CD4-positive, alpha-beta memory T cell (primary cell): ENCODE results near the gene PIK3CD. TPM values are rescaled to one million over a fixed set of nuclear protein-coding genes. Genes with fewer than 3 reads are reported as not detected.
A peak's percentile ranks its signal among the peaks of the same experiment; 100 is the strongest.
"Not testable (repeated sequence)": the region's sequence is repeated elsewhere in the genome, so short reads cannot be mapped to it uniquely, and the experiment has no call there.

Experiments
- CTCF ChIA-PET: fragments of 350-600 bp; sonication (Branson Sonifier 250); formaldehyde crosslinking; loops from one replicate; lab custom pipeline; 2021; ENCODE audit warnings: inconsistent platforms; ENCODE audit not compliant: partially characterized antibody; lab: Charles Lee
- POLR2A ChIA-PET: fragments of 350-600 bp; sonication (Branson Sonifier 250); formaldehyde crosslinking; loops from one replicate; lab custom pipeline; 2021; ENCODE audit not compliant: partially characterized antibody; lab: Charles Lee
- DNase-seq, 5 donors: peaks; one replicate each; pipeline versions ENCODE4 v3.0.0 to v3.0.0-alpha.2; 2020 to 2022; ENCODE audit warnings: mixed read lengths in 1 of 5
- H3K27ac ChIP-seq: one replicate; pipeline ENCODE4 v1.7.0; 2013; ENCODE audit warnings: low read depth, low read length
- H3K27me3 ChIP-seq: 2 replicates; pipeline ENCODE4 v1.7.0; 2013; ENCODE audit warnings: mild to moderate bottlenecking, low read length, moderate library complexity; ENCODE audit not compliant: insufficient read depth
- H3K36me3 ChIP-seq: 2 replicates; pipeline ENCODE4 v1.7.0; 2013; ENCODE audit warnings: mild to moderate bottlenecking, low read length, moderate library complexity; ENCODE audit not compliant: insufficient read depth
- H3K4me1 ChIP-seq: 2 replicates; pipeline ENCODE4 v1.7.0; 2013; ENCODE audit warnings: mild to moderate bottlenecking, low read length, moderate library complexity; ENCODE audit not compliant: insufficient read depth
- H3K4me3 ChIP-seq, 2 donors: one replicate each; pipeline ENCODE4 v1.7.0; 2013; ENCODE audit warnings: low read length in 2 of 2, mild to moderate bottlenecking in 1 of 2
- H3K9me3 ChIP-seq, 2 donors: one replicate each; pipeline ENCODE4 v1.7.0; 2013; ENCODE audit warnings: low read length in 2 of 2, control low read depth in 1 of 2; ENCODE audit not compliant: control insufficient read depth in 1 of 2
- H3K27ac Mint-ChIP-seq, 7 donors: one replicate each; pipeline ENCODE4 v1.8.0; 2020 to 2021; ENCODE audit warnings: mixed read lengths in 7 of 7, mild to moderate bottlenecking in 6 of 7, inconsistent platforms in 3 of 7, moderate library complexity in 3 of 7
- H3K27me3 Mint-ChIP-seq, 2 donors: one replicate each; pipeline ENCODE4 v1.8.0; 2020 to 2021; ENCODE audit warnings: mixed read lengths in 2 of 2
- H3K36me3 Mint-ChIP-seq, 2 donors: one replicate each; pipeline ENCODE4 v1.8.0; 2020 to 2021; ENCODE audit warnings: mixed read lengths in 2 of 2, inconsistent platforms in 1 of 2, mild to moderate bottlenecking in 1 of 2
- H3K4me1 Mint-ChIP-seq, 4 donors: one replicate each; pipeline ENCODE4 v1.8.0; 2020 to 2021; ENCODE audit warnings: mixed read lengths in 4 of 4, mild to moderate bottlenecking in 1 of 4
- H3K4me3 Mint-ChIP-seq, 8 donors: one replicate each; pipeline ENCODE4 v1.8.0; 2020 to 2021; ENCODE audit warnings: mixed read lengths in 8 of 8, mild to moderate bottlenecking in 7 of 8, moderate library complexity in 6 of 8, inconsistent platforms in 3 of 8
- H3K9me3 Mint-ChIP-seq, 8 donors: one replicate each; pipeline ENCODE4 v1.8.0; 2020 to 2021; ENCODE audit warnings: mixed read lengths in 8 of 8, mild to moderate bottlenecking in 5 of 8, inconsistent platforms in 3 of 8, moderate library complexity in 1 of 8
- intact Hi-C: fragments of 100-400 bp; cut with micrococcal nuclease; formaldehyde crosslinking; loops from one replicate; pipeline ENCODE4 v1.15.1; 2023
- polyA plus RNA-seq, 2 donors: library from polyadenylated mRNA; unstranded; fragments of 300-500 nt; fragmentation: Illumina TruSeq; gene quantifications; one replicate each; pipeline ENCODE4 v1.2.3, GENCODE V29; 2021
- total RNA-seq, 2 experiments: library from RNA; stranded (reverse); gene quantifications; one replicate each; pipeline ENCODE4 v1.2.3, GENCODE V29; 2021

PIK3CD gene
- total and polyA plus RNA-seq, 4 experiments from 2014 or later: 57.1 to 236 (median 165) TPM

DNA sequence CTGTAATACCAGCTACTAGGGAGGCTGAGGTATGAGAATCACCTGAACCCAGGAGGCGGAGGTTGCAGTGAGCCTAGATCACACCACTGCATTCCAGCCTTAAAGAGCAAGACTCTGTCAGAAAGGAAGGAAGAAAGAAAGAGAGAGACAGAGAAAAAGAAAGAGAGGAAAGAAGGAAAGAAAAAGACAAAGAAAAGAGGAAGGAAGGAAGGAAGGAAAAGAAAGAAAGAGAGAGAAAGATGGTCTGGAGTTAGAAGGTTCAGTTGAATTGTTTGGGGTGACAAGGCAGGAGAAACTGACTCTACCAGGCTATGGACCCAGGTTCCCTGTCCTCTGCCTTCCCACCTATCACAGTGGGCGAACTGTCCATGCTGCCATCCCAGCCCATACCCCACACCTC is 27.4 kb upstream of the PIK3CD start:
- no peaks in the 10 kb centered on the region for H3K36me3 ChIP-seq
- Mint-ChIP-seq H3K9me3 (peaks cover 0 to 2% (median 0%) of the 10 kb centered on the region in 8 donors), H3K4me1 (peaks cover 17 to 38% (median 25%) of the 10 kb centered on the region in 4 donors), H3K27me3 (peaks cover 7 to 8% of the 10 kb centered on the region in 2 donors), H3K27ac (peak overlapping the region in 3 of 7 donors; percentile 9 to 72 (median 49)), H3K4me3 (peak overlapping the region in 4 of 8 donors; percentile 35 to 59 (median 40)), H3K36me3 (peaks cover 0 to 3% of the 10 kb centered on the region in 2 donors)
- no peak for DNase-seq
- H3K27me3 ChIP-seq: no peaks in the 10 kb centered on the region
- intact Hi-C loops: no loop called here
- H3K27ac ChIP-seq: no peak overlapping the region
- no peaks in the 10 kb centered on the region for H3K9me3 ChIP-seq
- H3K4me1 ChIP-seq: peaks cover 33% of the 10 kb centered on the region
- POLR2A ChIA-PET: interaction anchor here (21.8 kb wide), 1 partner anchor 31 kb away, joined by 658 read pairs; the partner anchor contains the start of gene PIK3CD
- H3K4me3 ChIP-seq: no peak overlapping the region
- CTCF ChIA-PET: interaction anchor here (0.5 kb wide), 1 partner anchor 740 kb away, joined by 3 read pairs; no protein-coding TSS in a partner anchor

DNA sequence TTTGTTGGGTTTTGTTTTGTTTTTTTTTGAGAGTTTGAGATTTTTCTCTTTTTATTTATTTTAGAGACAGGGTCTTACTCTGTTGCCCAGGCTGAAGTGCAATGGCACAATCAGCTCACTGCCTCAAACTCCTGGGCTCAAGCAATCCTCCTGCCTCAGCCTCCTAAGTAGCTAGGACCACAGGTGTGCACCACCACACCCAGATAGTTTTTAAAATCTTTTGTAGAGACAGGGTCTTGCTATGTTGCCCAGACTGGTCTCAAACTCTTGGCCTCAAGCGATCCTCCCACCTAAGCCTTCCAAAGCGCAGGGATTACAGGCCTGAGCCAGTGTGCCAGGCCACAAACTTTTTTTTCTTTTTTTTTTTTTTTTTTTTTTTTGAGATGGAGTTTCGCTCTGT is 26.5 kb upstream of the PIK3CD start:
- Mint-ChIP-seq H3K27ac (peak overlapping the region in 1 of 7 donors; percentile 58), H3K4me3 (peak overlapping the region in 2 of 8 donors; percentile 15 to 49)

DNA sequence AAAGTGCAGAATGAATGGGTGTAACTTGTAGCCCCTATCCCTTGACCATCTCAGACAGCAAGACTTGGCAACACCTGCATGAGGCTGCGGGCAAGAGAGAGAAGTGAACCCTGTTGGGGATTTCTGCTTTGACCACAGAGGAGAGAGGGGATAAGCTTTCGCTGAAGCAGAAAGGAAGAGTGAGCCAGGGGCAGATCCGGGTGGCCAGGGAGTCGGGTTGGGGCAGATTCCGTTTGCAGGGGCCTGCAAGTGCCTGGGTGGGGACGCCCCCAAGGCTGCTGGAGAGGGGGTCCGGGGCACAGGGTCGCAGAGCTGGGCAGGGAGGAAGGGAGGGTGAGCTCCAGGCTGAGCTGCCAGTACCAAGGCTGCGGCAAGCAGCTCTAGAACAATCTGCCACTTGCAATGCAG is 25.3 kb upstream of the PIK3CD start:
- Mint-ChIP-seq H3K36me3 (peaks cover 4 to 13% of the 10 kb centered on the region in 2 donors), H3K4me1 (peaks cover 22 to 59% (median 33%) of the 10 kb centered on the region in 4 donors), H3K9me3 (peaks cover 0 to 2% (median 0%) of the 10 kb centered on the region in 8 donors), H3K27ac (peak overlapping the region; percentile 51 to 95 (median 83)), H3K4me3 (peak overlapping the region; percentile 82 to 96 (median 87)), H3K27me3 (peaks cover 2 to 4% of the 10 kb centered on the region in 2 donors)
- intact Hi-C loops: loop anchor here (2.0 to 5.0 kb wide), 4 partner anchors 41 to 803 kb away; partner anchors contain the start of genes LZIC, NMNAT1 and UBE4B
- Histone ChIP-seq H3K27ac (no peak overlapping the region), H3K27me3 (no peaks in the 10 kb centered on the region), H3K9me3 (no peaks in the 10 kb centered on the region), H3K36me3 (no peaks in the 10 kb centered on the region), H3K4me1 (peaks cover 51% of the 10 kb centered on the region), H3K4me3 (peak overlapping the region; percentile 54 to 72)
- ChIA-PET POLR2A (interaction anchor here (0.7 to 21.8 kb wide), 14 partner anchors 9 to 242 kb away, joined by 3 to 658 read pairs (median 8); partner anchors contain the start of gene PIK3CD), CTCF (interaction anchor here (0.7 to 7.8 kb wide), 36 partner anchors 8 to 866 kb away, joined by 3 to 219 read pairs (median 7); partner anchors contain the start of gene PIK3CD)
- DNase-seq: peak in 4 of 5 donors; percentile 14 to 62 (median 24)

More for the DNA sequence above, 26.5 kb upstream of the PIK3CD start:
- not testable (repeated sequence) for H3K9me3 ChIP-seq, H3K27me3 ChIP-seq, H3K9me3 Mint-ChIP-seq, DNase-seq, H3K27me3 Mint-ChIP-seq, H3K4me3 ChIP-seq, H3K27ac ChIP-seq, H3K36me3 ChIP-seq, H3K36me3 Mint-ChIP-seq
- POLR2A ChIA-PET: interaction anchor here (8.5 to 21.8 kb wide), 2 partner anchors 30 to 91 kb away, joined by 403 to 658 read pairs; partner anchors contain the start of gene PIK3CD
- H3K4me1 Mint-ChIP-seq: peaks cover 17 to 47% (median 27%) of the 10 kb centered on the region in 4 donors
- peaks cover 39% of the 10 kb centered on the region for H3K4me1 ChIP-seq
- CTCF ChIA-PET: interaction anchor here (2.0 to 7.8 kb wide), 6 partner anchors 28 to 241 kb away, joined by 7 to 219 read pairs (median 30); partner anchors contain the start of gene PIK3CD
- intact Hi-C loops: loop anchor here (5.0 kb wide), 2 partner anchors 42 to 317 kb away; partner anchors contain the start of genes LZIC and NMNAT1

DNA sequence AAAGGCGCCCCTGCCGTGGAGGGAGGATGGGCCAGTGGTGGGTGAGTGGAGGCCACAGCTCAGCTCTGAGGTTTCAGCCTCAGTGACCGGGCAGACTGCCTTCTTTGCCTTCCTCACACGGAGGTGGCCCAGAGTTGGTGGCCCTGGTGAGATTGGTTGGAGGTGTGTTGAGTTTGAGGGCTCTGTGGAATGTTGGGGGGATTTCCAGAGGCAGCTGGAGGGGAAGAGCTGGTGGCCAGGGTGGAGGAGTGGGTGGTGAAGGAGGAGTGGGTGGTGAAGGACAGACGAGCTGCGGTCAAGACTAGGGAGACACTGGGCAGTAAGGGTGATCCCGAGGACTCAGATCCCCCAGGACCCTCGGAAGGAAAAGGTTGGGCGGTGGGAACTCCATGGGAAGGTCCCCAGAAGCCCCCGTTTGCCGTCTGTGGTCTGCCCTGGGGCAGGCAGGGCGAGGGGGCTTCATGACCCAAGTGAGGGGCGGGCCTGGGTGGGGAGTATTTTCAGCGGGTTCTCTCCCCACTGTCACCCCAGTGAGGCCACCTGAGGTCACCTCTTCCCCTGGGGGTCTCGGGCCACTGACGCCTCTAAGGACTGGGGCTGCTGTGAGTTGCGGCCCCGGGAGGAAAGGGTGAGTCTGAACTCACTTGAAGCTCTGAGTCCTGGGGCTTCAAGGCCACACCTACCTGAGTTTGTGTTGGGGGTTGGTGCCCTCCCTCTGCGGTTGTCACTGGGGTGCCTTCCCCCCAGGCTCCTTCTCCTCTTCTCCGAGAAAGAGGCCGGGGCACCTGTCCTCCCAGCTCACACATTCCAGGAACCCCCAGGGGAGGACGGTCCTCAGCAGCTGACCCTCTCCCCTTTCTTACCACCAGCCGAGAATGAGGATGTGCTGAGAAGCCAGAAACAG is 22.7 kb upstream of the PIK3CD start:
- Mint-ChIP-seq H3K27me3 (no peaks in the 10 kb centered on the region), H3K4me3 (peak overlapping the region; percentile 87 to 96 (median 92)), H3K4me1 (peaks cover 29 to 82% (median 49%) of the 10 kb centered on the region in 4 donors), H3K36me3 (peaks cover 7 to 22% of the 10 kb centered on the region in 2 donors), H3K9me3 (peaks cover 0 to 2% (median 0%) of the 10 kb centered on the region in 8 donors), H3K27ac (peak overlapping the region; percentile 81 to 98 (median 94))
- Histone ChIP-seq H3K9me3 (no peaks in the 10 kb centered on the region), H3K27me3 (no peaks in the 10 kb centered on the region), H3K4me1 (peaks cover 74% of the 10 kb centered on the region), H3K27ac (peak overlapping the region; percentile 75), H3K36me3 (no peaks in the 10 kb centered on the region), H3K4me3 (peak overlapping the region; percentile 69 to 95)
- intact Hi-C loops: loop anchor here (1.0 to 5.0 kb wide), 6 partner anchors 24 to 314 kb away; partner anchors contain the start of genes CLSTN1, LZIC, NMNAT1 and TMEM201
- ChIA-PET CTCF (interaction anchor here (0.7 to 7.8 kb wide), 14 partner anchors 14 to 240 kb away, joined by 3 to 219 read pairs (median 10); partner anchors contain the start of gene PIK3CD), POLR2A (interaction anchor here (0.6 to 21.8 kb wide), 28 partner anchors 9 to 750 kb away, joined by 3 to 658 read pairs (median 4); partner anchors contain the start of genes CLSTN1, CTNNBIP1, ENO1 and LZIC)
- DNase-seq: peak; percentile 66 to 85 (median 71)

DNA sequence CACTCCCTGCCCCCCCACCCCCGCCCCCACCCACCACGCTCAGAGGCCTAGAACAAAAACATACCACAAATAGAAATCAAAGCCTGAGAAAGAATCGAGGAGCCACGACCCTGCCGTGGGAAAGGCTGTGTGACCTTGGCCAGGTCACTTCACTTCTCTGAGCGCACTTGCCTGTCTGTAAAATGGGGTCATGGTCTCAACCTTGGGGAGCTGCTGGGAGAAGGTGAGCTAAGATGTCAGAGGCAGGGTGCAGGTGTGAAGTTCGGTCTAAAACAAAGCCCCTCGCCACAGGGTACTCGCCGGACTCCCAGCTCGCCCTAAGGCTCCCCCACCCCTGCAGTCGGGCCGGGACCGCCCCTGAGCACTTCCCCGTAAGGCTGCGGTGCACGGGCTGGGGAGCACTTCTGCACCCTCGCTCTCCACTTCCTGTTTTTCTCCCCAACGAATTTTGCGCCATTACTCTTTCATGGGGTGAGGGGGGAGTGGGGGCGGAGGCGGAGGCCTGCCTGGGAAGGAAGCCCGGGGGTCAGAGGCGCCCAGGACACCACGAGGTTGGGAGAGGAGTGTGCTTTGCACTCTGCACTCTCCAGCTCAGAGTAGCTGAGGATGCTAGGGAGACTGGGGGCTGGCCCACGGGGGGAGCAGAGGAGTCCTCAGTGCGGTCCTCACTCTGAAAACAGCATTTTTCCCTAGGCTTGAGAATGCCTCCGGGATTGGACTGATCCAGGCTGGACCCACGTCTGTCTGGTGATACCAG is 21.9 kb upstream of the PIK3CD start:
- H3K27me3 Mint-ChIP-seq: no peaks in the 10 kb centered on the region
- no peaks in the 10 kb centered on the region for H3K9me3 ChIP-seq
- CTCF ChIA-PET: interaction anchor here (0.7 to 7.8 kb wide), 10 partner anchors 13 to 239 kb away, joined by 3 to 219 read pairs (median 18); partner anchors contain the start of gene PIK3CD
- peaks cover 29 to 85% (median 52%) of the 10 kb centered on the region in 4 donors for H3K4me1 Mint-ChIP-seq
- peak overlapping the region; percentile 75 for H3K27ac ChIP-seq
- H3K4me3 ChIP-seq: peak overlapping the region; percentile 95
- POLR2A ChIA-PET: interaction anchor here (0.6 to 21.8 kb wide), 26 partner anchors 8 to 751 kb away, joined by 3 to 658 read pairs (median 6); partner anchors contain the start of genes CLSTN1, CTNNBIP1, ENO1 and LZIC
- peaks cover 0 to 2% (median 0%) of the 10 kb centered on the region in 8 donors for H3K9me3 Mint-ChIP-seq
- H3K27me3 ChIP-seq: no peaks in the 10 kb centered on the region
- H3K4me1 ChIP-seq: peaks cover 78% of the 10 kb centered on the region
- H3K27ac Mint-ChIP-seq: peak overlapping the region; percentile 81 to 98 (median 88)
- H3K4me3 Mint-ChIP-seq: peak overlapping the region; percentile 87 to 96 (median 92)
- peaks cover 13 to 27% of the 10 kb centered on the region in 2 donors for H3K36me3 Mint-ChIP-seq
- intact Hi-C loops: loop anchor here (1.0 to 5.0 kb wide), 6 partner anchors 23 to 313 kb away; partner anchors contain the start of genes CLSTN1, LZIC, NMNAT1 and TMEM201
- no peaks in the 10 kb centered on the region for H3K36me3 ChIP-seq
- peak; percentile 73 to 82 (median 78) for DNase-seq
